Measurements from ENCODE around the gene MSRB1. TPM values are rescaled to one million over a fixed set of nuclear protein-coding genes. Genes with fewer than 3 reads are reported as not detected.
A peak's percentile ranks its signal among the peaks of the same experiment; 100 is the strongest.

Gene MSRB1
- total and polyA plus RNA-seq, 9 of the 15 experiments (the other 6 are each of a cell fraction or from before 2014, with no cell fraction given), result 5.4 to 33.7 (median 25.7) TPM

- no peak for TF ChIP-seq CGGBP1 (CRISPR knock-in tag; IDR thresholded peaks at IDR 0.05)
- peak; percentile 60; the same call in 1 of the 2 replicates for TF ChIP-seq TAF7 (tag; IDR thresholded peaks at IDR 0.05)
- TF ChIP-seq SMAD4 (CRISPR knock-in tag; conservative IDR thresholded peaks at IDR 0.05), result peak; percentile 17; the same call in 1 of the 2 replicates
- no peak for TF ChIP-seq YBX1 (IDR thresholded peaks at IDR 0.05)
- peak; percentile 26 for TF ChIP-seq RB1 (IDR thresholded peaks at IDR 0.05; ENCODE audit: low read depth)
- peak; percentile 70 for TF ChIP-seq CCNT2 (IDR thresholded peaks at IDR 0.05; ENCODE audit: borderline replicate concordance, extremely low read depth, insufficient read length, low read depth, low read length)
- TF ChIP-seq E2F6 (IDR thresholded peaks at IDR 0.05; ENCODE audit: borderline replicate concordance in 1 of 2, extremely low read depth in 1 of 2, insufficient read depth in 1 of 2, insufficient read length in 1 of 2, low read depth in 1 of 2, low read length in 1 of 2, poor library complexity in 1 of 2, severe bottlenecking in 1 of 2), result peak in 1 of 2 experiments; percentile 43
- TF ChIP-seq E4F1 (CRISPR knock-in tag; IDR thresholded peaks at IDR 0.05; ENCODE audit: borderline replicate concordance), result no peak
- peak in 1 of 3 experiments; percentile 27 for TF ChIP-seq YY1 (IDR thresholded peaks at IDR 0.05; ENCODE audit: borderline replicate concordance in 1 of 3, control insufficient read depth in 1 of 3, extremely low read depth in 1 of 3, insufficient read depth in 3 of 3, insufficient read length in 1 of 3, insufficient replicate concordance in 2 of 3, low read depth in 1 of 3, low read length in 2 of 3)
- TF ChIP-seq PTTG1 (tag; IDR thresholded peaks at IDR 0.05; ENCODE audit: low read depth), result no peak
- TF ChIP-seq RFX7 (CRISPR knock-in tag; IDR thresholded peaks at IDR 0.05), result no peak
- peak in 1 of 2 experiments; percentile 42; a peak in 2 of 4 replicates for TF ChIP-seq HDAC1 (IDR thresholded peaks at IDR 0.05)
- TF ChIP-seq FIP1L1 (IDR thresholded peaks at IDR 0.05; ENCODE audit: low read depth, low read length, poor library complexity, severe bottlenecking), result peak; percentile 24
- TF ChIP-seq ZFP30 (CRISPR knock-in tag; IDR thresholded peaks at IDR 0.05; ENCODE audit: borderline replicate concordance), result no peak
- TF ChIP-seq POLR2B (IDR thresholded peaks at IDR 0.05; ENCODE audit: low read depth, partially characterized antibody), result peak; percentile 67
- TF ChIP-seq MEF2D (tag; conservative IDR thresholded peaks at IDR 0.05; ENCODE audit: low read depth), result no peak
- TF ChIP-seq ZEB2 (IDR thresholded peaks at IDR 0.05), result peak; percentile 37; the same call in 1 of the 2 replicates
- TF ChIP-seq TEAD4 (IDR thresholded peaks at IDR 0.05; ENCODE audit: low read length), result no peak
- TF ChIP-seq TEAD4 (CRISPR knock-in tag; IDR thresholded peaks at IDR 0.05; ENCODE audit: borderline replicate concordance), result no peak
- TF ChIP-seq MLLT1 (IDR thresholded peaks at IDR 0.05), result peak in 1 of 2 experiments; percentile 18; a peak in 2 of 4 replicates
Observed at GRCh38 chr16:1942810-1943726, at the start of gene MSRB1 (continued).
